ENCODE measurements around the gene CFAP90. TPM values are rescaled to one million over a fixed set of nuclear protein-coding genes. Genes with fewer than 3 reads are reported as not detected.

The CFAP90 gene, protein sequence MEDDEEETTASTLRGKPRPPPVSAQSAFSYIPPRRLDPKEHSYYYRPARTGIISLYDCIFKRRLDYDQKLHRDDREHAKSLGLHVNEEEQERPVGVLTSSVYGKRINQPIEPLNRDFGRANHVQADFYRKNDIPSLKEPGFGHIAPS
- 0.16 TPM in 1 of 2 replicates, not detected in the other for total RNA-seq (2014; rRNA removed; shearing (Covaris generic))
- polyA plus RNA-seq (2015; cell fraction: cytosol; rRNA removed), result not detected in 2 replicates
- not detected in 2 replicates for polyA plus RNA-seq (2015; cell fraction: nucleus; rRNA removed)

DNA sequence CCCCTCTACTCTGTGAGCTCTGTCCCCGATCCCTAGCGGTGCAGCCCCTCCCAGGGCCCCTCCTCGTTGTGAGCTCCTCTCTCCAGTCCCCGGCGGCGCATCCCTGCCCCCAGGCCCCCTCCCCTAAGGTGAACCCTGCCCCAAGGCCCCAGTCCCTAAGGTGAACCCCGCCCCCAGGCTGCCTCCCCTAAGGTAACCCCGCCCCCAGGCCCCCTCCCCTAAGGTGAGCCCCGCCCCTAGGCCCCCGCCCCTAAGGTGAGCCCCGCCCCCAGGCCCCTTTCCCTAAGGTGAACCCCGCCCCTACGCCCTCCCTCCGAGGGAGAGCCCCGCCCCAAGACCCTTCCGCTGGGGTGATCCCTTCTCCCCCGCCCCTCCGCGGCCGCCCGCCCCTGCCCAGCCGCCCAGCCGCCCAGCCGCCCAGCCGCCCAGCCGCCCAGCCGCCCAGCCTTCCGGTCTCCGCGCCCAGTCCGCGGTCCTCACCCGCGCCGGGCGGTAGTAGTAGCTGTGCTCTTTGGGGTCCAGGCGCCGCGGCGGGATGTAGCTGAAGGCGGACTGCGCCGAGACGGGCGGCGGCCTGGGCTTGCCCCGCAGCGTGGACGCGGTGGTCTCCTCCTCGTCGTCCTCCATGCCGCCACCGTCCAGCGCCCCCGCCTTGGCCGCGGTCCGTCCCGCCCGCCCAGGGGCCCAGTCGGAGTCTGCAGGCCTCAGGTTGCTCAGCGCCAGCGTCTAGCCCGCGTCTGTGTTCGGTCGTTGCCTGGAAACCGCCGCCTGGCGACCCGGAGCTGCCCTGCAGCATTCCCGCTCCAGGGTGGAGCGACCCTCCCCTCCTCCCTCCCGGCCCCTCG lies at the start of gene CFAP90:
Gene CFAP90, minus strand, starts transcription at position 739 of the 845 bp plus-strand sequence. Its CDS starts 112 bp downstream, at position 627.
- DNase-seq (ENCODE audit: low read depth, low spot score), result peak; percentile 36
- in situ Hi-C loops (cut with HindIII; ENCODE audit: low pct_unique_long_range_greater_than_20kb, low sequenced_read_pairs), result no loop called here

- peak; percentile 84 for DNase-seq (ENCODE audit: low read depth, low spot score)
- in situ Hi-C loops (cut with HindIII; ENCODE audit: low pct_unique_long_range_greater_than_20kb, low sequenced_read_pairs), result no loop called here
Observed at GRCh38 chr5:7897014-7897600, 46.2 kb upstream of the CFAP90 start.

- DNase-seq (ENCODE audit: low read depth, low spot score), result no peak
- in situ Hi-C loops (cut with HindIII; ENCODE audit: low pct_unique_long_range_greater_than_20kb, low sequenced_read_pairs), result no loop called here
Observed at GRCh38 chr5:7894860-7895259, 43.9 kb upstream of the CFAP90 start.

DNA sequence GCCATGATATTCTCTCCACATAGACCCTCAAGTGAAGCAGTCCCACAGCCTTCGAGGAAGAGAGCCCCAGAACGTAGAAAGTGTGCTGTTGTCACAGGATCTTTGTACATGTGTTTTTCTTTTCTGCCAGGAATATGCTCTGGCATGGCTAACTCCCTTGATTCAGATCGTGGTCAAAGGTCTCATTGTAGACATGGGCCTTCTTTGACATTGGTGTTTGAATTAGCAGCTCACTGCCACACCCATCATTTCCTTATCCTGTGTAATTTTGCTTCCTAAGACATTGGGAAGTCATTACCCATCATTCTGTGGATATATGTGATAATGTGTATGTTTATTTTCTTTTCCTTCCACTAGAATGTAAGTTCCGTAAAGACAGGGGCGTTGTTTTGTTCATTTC lies 43.5 kb upstream of the CFAP90 start:
- in situ Hi-C loops (cut with HindIII; ENCODE audit: low pct_unique_long_range_greater_than_20kb, low sequenced_read_pairs), result no loop called here
- DNase-seq (ENCODE audit: low read depth, low spot score), result no peak

GRCh38 chr5:7888901-7889300 lies 38.0 kb upstream of the CFAP90 start:
- in situ Hi-C loops (cut with HindIII; ENCODE audit: low pct_unique_long_range_greater_than_20kb, low sequenced_read_pairs), result no loop called here

DNA sequence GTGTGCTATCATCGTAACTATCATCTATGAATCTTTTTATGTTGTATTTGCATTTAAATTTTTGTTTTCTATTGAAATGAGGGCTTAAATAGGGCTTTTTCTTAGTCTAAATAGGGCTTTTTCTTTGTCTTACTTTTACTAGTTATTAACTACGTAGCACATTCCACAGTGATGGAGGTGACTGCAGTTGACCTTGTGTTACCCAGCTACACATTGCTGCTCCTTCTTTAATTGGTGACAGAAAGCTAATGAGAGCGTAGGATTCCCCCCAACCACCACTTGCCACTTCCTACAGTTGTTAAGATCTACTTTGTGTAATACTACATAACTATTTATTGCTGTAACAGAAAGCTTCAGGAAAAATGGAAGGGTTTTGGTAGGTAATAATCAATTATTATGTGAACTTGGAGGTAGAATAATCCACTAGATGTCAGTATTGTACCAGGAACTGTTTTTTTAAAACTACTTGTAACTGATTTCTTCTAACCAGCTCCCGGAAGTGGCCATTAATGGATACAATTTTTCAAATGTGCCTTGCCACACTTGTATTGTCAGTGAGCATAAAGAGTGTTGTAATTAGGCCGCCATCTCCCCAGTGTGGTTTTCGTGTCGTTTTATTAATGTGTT lies 36.0 kb upstream of the CFAP90 start:
- peak; percentile 77 for DNase-seq (ENCODE audit: low read depth, low spot score)
- in situ Hi-C loops (cut with HindIII; ENCODE audit: low pct_unique_long_range_greater_than_20kb, low sequenced_read_pairs), result no loop called here

More at GRCh38 chr5:7888901-7889300, 38.0 kb upstream of the CFAP90 start:
- no peak for DNase-seq (ENCODE audit: low read depth, low spot score)

DNA sequence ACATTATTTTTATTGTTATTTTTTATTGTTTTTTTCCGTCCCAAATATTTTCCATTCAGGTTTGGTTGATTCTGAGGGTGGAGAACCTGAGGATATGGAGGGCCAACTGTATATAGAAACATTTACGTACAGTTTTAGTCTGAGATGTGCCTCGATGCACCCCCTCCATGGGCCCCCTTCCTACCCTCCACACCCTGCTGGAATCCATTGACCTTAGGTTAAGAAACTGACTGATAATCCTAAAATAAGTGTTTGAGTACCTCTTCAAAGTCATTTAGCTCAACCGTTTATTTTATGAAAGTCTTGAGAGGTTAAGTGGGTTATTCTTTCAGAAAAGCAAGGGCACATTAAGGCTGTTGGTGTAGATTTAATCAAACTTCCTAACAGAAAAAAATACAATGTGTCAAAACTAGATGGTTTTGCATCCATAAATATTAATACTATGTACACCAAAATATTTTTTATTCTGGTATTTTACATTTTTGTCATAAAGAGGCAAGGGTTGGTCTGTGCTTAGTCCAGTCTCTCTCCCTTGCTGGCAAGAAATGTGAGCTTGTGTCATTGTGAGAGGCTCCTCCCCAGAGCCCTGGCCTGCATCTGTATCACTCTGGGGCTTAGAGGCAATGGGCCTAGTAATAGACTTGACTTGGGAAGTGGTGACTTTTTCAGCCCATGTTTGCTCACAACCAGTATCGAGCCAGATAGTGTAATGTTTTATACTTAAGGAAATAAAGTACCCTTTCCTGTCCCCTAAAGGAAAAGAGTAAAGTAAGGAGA lies 33.7 kb upstream of the CFAP90 start:
- in situ Hi-C loops (cut with HindIII; ENCODE audit: low pct_unique_long_range_greater_than_20kb, low sequenced_read_pairs), result no loop called here
- no peak for DNase-seq (ENCODE audit: low read depth, low spot score)

- in situ Hi-C loops (cut with HindIII; ENCODE audit: low pct_unique_long_range_greater_than_20kb, low sequenced_read_pairs), result no loop called here
- no peak for DNase-seq (ENCODE audit: low read depth, low spot score)
Observed at GRCh38 chr5:7882926-7883325, 32.0 kb upstream of the CFAP90 start.

- in situ Hi-C loops (cut with HindIII; ENCODE audit: low pct_unique_long_range_greater_than_20kb, low sequenced_read_pairs), result no loop called here
- no peak for DNase-seq (ENCODE audit: low read depth, low spot score)
Observed at GRCh38 chr5:7881816-7882215, 30.9 kb upstream of the CFAP90 start.

DNA sequence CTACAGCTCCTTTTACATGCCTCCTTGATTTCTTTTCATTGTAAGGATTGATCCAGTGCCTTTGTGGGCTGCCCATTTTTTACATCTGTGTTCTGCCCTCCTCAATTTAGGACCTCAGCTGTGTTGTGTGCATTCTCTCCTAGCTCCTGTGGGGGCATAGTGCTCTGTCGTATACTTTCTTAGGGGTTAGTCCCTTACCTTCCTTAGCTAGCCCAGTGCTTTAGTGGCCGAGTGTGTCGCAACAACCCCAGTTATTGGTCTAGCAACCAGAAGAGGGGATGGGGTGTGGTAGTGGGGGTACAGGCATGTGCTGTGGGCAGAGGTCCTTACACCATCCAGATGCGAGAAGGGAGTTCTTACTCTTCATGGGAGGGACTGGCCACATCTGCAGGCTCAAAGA lies 30.2 kb upstream of the CFAP90 start:
- in situ Hi-C loops (cut with HindIII; ENCODE audit: low pct_unique_long_range_greater_than_20kb, low sequenced_read_pairs), result no loop called here
- DNase-seq (ENCODE audit: low read depth, low spot score), result peak; percentile 33

- in situ Hi-C loops (cut with HindIII; ENCODE audit: low pct_unique_long_range_greater_than_20kb, low sequenced_read_pairs), result no loop called here
- DNase-seq (ENCODE audit: low read depth, low spot score), result no peak
Observed at GRCh38 chr5:7878381-7878873, 27.5 kb upstream of the CFAP90 start.

DNA sequence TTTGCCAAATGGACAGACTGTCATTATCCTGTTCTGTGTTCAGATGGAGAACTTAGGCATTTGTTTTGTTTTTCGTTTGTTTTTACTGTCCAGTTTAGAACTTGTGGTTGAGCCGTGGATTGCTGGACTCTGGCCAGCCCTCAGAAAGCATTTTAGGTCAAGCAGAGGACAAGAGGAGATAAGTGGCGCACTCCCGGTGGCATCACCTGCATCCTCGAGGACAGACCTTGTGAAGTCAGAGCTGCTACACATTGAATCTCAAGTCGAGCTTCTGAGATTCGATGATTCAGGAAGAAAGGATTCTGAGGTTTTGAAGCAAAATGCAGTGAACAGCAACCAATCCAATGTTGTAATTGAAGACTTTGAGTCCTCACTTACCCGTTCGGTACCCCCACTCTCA lies 26.9 kb upstream of the CFAP90 start:
- DNase-seq (ENCODE audit: low read depth, low spot score), result no peak

GRCh38 chr5:7876867-7877266 lies 25.9 kb upstream of the CFAP90 start:
- DNase-seq (ENCODE audit: low read depth, low spot score), result no peak
- in situ Hi-C loops (cut with HindIII; ENCODE audit: low pct_unique_long_range_greater_than_20kb, low sequenced_read_pairs), result no loop called here

More for the DNA sequence above, 26.9 kb upstream of the CFAP90 start:
- in situ Hi-C loops (cut with HindIII; ENCODE audit: low pct_unique_long_range_greater_than_20kb, low sequenced_read_pairs), result no loop called here

GRCh38 chr5:7875151-7875550 lies 24.2 kb upstream of the CFAP90 start:
- no peak for DNase-seq (ENCODE audit: low read depth, low spot score)
- in situ Hi-C loops (cut with HindIII; ENCODE audit: low pct_unique_long_range_greater_than_20kb, low sequenced_read_pairs), result no loop called here

GRCh38 chr5:7874639-7875038 lies 23.7 kb upstream of the CFAP90 start:
- in situ Hi-C loops (cut with HindIII; ENCODE audit: low pct_unique_long_range_greater_than_20kb, low sequenced_read_pairs), result no loop called here
- DNase-seq (ENCODE audit: low read depth, low spot score), result no peak

GRCh38 chr5:7873216-7873615 lies 22.3 kb upstream of the CFAP90 start:
- no peak for DNase-seq (ENCODE audit: low read depth, low spot score)
- in situ Hi-C loops (cut with HindIII; ENCODE audit: low pct_unique_long_range_greater_than_20kb, low sequenced_read_pairs), result no loop called here

DNA sequence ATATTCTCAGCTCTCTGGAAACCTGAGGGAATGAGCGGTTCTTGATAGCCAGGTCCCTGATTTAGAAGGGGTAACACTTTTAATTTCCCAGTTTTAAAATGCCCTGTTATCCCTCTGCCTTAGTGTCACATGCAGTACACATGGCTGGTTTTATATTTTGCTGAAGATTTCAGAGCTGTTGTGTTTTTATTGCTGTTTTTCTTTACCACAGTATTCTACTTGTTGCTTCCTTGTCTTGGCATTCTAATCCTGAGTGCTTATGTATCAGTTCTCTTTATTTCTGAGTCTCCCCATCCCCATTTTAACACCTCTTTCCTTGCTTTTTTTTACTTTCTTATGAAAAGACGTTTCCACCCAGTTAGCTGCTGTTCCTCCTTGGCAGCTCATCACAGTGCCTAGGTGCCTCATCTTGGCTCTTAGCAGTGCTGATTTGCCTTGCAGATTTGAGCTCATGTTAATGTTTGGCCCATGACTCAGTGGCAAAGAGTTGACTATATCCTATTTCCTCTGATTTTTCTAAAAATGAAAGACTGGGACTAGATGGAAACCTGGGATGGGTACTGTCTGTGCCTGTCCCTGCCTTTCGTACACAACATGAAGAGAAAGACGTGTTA lies 21.7 kb upstream of the CFAP90 start:
- in situ Hi-C loops (cut with HindIII; ENCODE audit: low pct_unique_long_range_greater_than_20kb, low sequenced_read_pairs), result no loop called here
- no peak for DNase-seq (ENCODE audit: low read depth, low spot score)
